Adrenal gland (tissue), 12 donors: ENCODE measurements around the gene ATF6B. TPM values are rescaled to one million over a fixed set of nuclear protein-coding genes. Genes with fewer than 3 reads are reported as not detected.
"Not testable (repeated sequence)": the region's sequence is repeated elsewhere in the genome, so short reads cannot be mapped to it uniquely, and the experiment has no call there.

Experiments used
- DNase-seq, 7 donors: peaks; one replicate each; pipeline ENCODE4 v3.0.0-alpha.2; 2019 to 2020
- H3K27ac ChIP-seq, 5 donors: fragments of 200-600 bp; sonication (generic) in 4 of 5; 1 replicate in 3 of 5; 2 replicates in 2 of 5; pipeline versions ENCODE4 v1.5.1 to v1.8.0; 2016 to 2020; ENCODE audit warnings: mild to moderate bottlenecking in 1 of 5
- H3K27me3 ChIP-seq: fragments of 200-600 bp; 2 replicates; pipeline ENCODE4 v1.8.0; 2021
- H3K36me3 ChIP-seq, 2 donors: fragments of 200-600 bp; replicated peaks in 1 of 2; 1 replicate in 1 of 2; 2 replicates in 1 of 2; pipeline versions ENCODE4 v1.5.1 to v1.8.0; 2018 to 2022
- H3K4me1 ChIP-seq, 2 donors: fragments of 200-600 bp; replicated peaks in 1 of 2; 1 replicate in 1 of 2; 2 replicates in 1 of 2; pipeline versions ENCODE4 v1.5.1 to v1.8.0; 2018 to 2021
- H3K4me3 ChIP-seq, 4 donors: fragments of 200-600 bp; sonication (generic) in 3 of 4; one replicate each; pipeline ENCODE4 v1.5.1; 2016 to 2018
- H3K9me3 ChIP-seq, 3 donors: fragments of 200-600 bp; sonication (generic) in 1 of 3; replicated peaks in 1 of 3; 1 replicate in 2 of 3; 2 replicates in 1 of 3; pipeline versions ENCODE4 v1.5.1 to v1.8.0; 2016 to 2021
- POLR2A ChIP-seq, 2 donors: fragments of 450-650 bp; IDR thresholded peaks; one replicate each; pipeline ENCODE4 v1.6.1; 2017; ENCODE audit warnings: antibody characterized with exemption in 2 of 2, mild to moderate bottlenecking in 2 of 2, moderate library complexity in 1 of 2
- WGBS, 4 donors: extraction: QIAGEN DNeasy Blood & Tissue Kit in 2 of 4; methylation state at CpG; one replicate each; pipeline versions ENCODE4 v1.1.5 to v1.1.7; 2013 to 2017; 5-methylcytosine and 5-hydroxymethylcytosine counted together
- intact Hi-C, 2 donors: fragments of 100-400 bp; cut with DNase I; formaldehyde crosslinking; loops; one replicate each; pipeline versions ENCODE4 v1.14.1 to v1.15.0; 2022 to 2023
- microRNA-seq, 3 donors: library from miRNA; unstranded; fragments of <30 nt; microRNA quantifications; one replicate each; pipeline ENCODE4, GENCODE V29; 2017 to 2020
- polyA plus RNA-seq, 3 donors: library from polyadenylated mRNA; stranded (reverse); fragments of 200-250 nt in 2 of 3; fragments of 350-450 nt in 1 of 3; fragmentation: Illumina TruSeq in 1 of 3; extraction: RNeasy Lipid Tissue Mini Kit (QIAGEN cat#74804) in 1 of 3; gene quantifications; one replicate each; pipeline ENCODE4 v1.2.3, GENCODE V29; 2013 to 2014
- small RNA-seq, 2 donors: library from RNA; depleted of rRNA; stranded (forward); fragments of <200 nt; gene quantifications; one replicate each; pipeline ENCODE3, GENCODE V24; 2016
- total RNA-seq, 9 donors: library from RNA; depleted of rRNA in 4 of 9; stranded (reverse); fragments of >200 nt in 4 of 9; fragments of 120-200 nt in 1 of 9; fragmentation: NEBNext Ultra II Directional in 1 of 9; extraction: Animal tissue kit (Norgen Biotek cat#: 25700) in 1 of 9; gene quantifications; one replicate each; pipeline versions ENCODE4 v1.1.0 to v1.2.4, GENCODE V29; 2013 to 2023
- TF ChIP-seq, protein P1 (sequence below), 6 experiments: fragments of 450-650 bp in 4 of 6; fragments of 200-600 bp in 2 of 6; sonication (generic) in 1 of 6; IDR thresholded peaks; 1 replicate in 5 of 6; 2 replicates in 1 of 6; pipeline versions ENCODE4 v1.5.1 to v1.8.0; 2016 to 2021; ENCODE audit warnings: antibody characterized with exemption in 6 of 6, mild to moderate bottlenecking in 2 of 6, moderate library complexity in 1 of 6
- donor health status: healthy with polysubstance abuse.
- donor health status: Bipolar disorder and iron deficiency.
- donor health status: DM: yes; HTN: yes; CAD: no.
- donor health status: DM: no; HTN: no; CAD: no.
- donor health status: DM: no; HTN: no; CAD: no.
- donor health status: DM: yes; HTN: yes; CAD: no.

ATF6B gene
- total and polyA plus RNA-seq, 12 donors = 17.7 to 136 (median 44.2) TPM

DNA sequence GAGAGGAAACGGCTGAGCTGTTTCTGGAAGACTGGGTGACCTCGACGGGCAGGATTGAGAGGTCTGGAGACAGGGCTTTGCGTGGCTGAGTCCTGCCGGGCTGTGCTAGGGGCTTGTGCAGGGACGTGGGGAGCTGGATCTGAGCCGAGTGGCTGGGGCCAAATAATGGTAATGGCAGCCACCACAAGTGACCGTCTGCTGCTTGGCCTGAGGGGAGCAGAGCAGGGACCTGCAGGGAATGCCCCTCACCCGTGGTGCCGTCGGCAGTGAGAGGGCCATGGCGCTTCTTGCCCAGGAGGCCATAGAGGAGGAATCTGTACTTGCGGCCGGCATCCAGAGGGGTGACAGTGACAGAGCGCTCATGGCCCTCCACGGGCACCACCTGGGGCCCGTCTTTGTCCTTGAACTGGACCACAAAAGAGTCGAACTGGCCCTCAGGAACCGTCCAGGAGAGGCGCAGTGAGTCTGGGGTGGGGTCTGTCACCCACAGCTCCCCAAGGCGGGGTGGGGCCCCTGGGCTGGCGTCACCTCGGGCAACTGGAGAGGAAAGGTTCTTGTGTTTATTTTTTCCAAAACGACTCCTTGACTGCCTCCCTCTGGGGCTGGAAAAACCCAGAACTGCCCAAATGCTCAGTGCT, 58.0 kb downstream of the ATF6B start:
- intact Hi-C loops = no loop called here
- TF ChIP-seq, protein P1, sequence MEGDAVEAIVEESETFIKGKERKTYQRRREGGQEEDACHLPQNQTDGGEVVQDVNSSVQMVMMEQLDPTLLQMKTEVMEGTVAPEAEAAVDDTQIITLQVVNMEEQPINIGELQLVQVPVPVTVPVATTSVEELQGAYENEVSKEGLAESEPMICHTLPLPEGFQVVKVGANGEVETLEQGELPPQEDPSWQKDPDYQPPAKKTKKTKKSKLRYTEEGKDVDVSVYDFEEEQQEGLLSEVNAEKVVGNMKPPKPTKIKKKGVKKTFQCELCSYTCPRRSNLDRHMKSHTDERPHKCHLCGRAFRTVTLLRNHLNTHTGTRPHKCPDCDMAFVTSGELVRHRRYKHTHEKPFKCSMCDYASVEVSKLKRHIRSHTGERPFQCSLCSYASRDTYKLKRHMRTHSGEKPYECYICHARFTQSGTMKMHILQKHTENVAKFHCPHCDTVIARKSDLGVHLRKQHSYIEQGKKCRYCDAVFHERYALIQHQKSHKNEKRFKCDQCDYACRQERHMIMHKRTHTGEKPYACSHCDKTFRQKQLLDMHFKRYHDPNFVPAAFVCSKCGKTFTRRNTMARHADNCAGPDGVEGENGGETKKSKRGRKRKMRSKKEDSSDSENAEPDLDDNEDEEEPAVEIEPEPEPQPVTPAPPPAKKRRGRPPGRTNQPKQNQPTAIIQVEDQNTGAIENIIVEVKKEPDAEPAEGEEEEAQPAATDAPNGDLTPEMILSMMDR (IDR thresholded peaks at IDR 0.05) = no peak
- TF ChIP-seq POLR2A (IDR thresholded peaks at IDR 0.05) = no peak
- Histone ChIP-seq H3K36me3 (no peaks in the 10 kb centered on the region), H3K27me3 (no peaks in the 10 kb centered on the region), H3K9me3 (no peaks in the 10 kb centered on the region), H3K27ac (peak overlapping the region in 1 of 5 donors; percentile 63), H3K4me3 (no peak overlapping the region), H3K4me1 (no peaks in the 10 kb centered on the region)
- DNase-seq = no peak
- WGBS, 4 donors = 77 to 90% (median 83%) methylated on average over 15 to 24 of the region's 24 CpGs

DNA sequence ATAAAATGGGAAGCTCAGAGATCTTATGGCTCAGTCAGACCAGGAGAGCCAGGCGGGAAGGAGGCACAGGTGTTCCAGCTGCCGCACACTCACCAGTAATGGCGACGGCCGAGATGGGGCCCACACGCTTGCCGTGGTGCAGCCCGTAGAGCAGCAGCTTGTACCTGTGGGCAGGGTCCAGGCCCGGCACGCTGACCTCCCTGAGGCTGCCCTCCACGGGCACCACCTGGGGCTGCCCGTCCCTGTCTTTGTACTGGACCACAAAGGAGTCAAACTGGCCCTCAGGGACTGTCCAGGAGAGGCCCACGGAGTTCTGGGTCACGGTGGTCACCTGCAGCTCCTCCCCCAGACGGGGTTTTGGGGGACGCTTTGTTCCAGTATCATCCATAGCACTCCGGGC, 58.6 kb downstream of the ATF6B start:
- Histone ChIP-seq H3K9me3 (no peaks in the 10 kb centered on the region), H3K4me3 (no peak overlapping the region), H3K36me3 (no peaks in the 10 kb centered on the region), H3K27me3 (no peaks in the 10 kb centered on the region), H3K4me1 (no peaks in the 10 kb centered on the region), H3K27ac (no peak overlapping the region)
- TF ChIP-seq, protein P1 (IDR thresholded peaks at IDR 0.05) = no peak
- TF ChIP-seq POLR2A (IDR thresholded peaks at IDR 0.05) = no peak
- DNase-seq = no peak
- intact Hi-C loops = no loop called here
- 91 to 93% (median 92%) methylated on average over 14 to 17 of the region's 17 CpGs for WGBS, 4 donors

DNA sequence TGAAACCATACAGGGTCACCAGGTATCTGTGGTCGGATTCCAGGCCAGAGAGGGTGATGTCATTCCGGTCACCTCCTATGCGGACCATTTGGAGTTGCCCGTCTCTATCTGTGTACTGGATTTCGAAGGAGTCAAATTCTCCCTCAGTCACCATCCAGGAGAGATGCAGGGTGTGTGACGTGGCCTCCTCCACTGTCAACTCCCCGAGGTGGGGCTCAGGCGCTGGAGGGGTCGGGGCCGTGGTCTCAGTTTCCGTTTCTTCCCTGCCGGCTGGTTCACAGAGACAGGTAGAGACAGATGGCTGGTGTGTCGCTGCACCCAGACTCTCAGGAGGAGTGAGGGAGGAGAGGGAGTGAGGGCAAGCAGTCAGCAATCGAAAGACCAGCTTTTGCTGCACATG, 59.2 kb downstream of the ATF6B start:
- H3K4me3 ChIP-seq = no peak overlapping the region
- H3K9me3 ChIP-seq = no peaks in the 10 kb centered on the region
- no peak overlapping the region for H3K27ac ChIP-seq
- no peaks in the 10 kb centered on the region for H3K4me1 ChIP-seq
- 88 to 91% (median 90%) methylated on average over 12 to 14 of the region's 14 CpGs for WGBS, 4 donors
- DNase-seq = no peak
- H3K27me3 ChIP-seq = no peaks in the 10 kb centered on the region
- intact Hi-C loops = no loop called here
- TF ChIP-seq, protein P1 (IDR thresholded peaks at IDR 0.05) = no peak
- TF ChIP-seq POLR2A (IDR thresholded peaks at IDR 0.05) = no peak
- no peaks in the 10 kb centered on the region for H3K36me3 ChIP-seq

DNA sequence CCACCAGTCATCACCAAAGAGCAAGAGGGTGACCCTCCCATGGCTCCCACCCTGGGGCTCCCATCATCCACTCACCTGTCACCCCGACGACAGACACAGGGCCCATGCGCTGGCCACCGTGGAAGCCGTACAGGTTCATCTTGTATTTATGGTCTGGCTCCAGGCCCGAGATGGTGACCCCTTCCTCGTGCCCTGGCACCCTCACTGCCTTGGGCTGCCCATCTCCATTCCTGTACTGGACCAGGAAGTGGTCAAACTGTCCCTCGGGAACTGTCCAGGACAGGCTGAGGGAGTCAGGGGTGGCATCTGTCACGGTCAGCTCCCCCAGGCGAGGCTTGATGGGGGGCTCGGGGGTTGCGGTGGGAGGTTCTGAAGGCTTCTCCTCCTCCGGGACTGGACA, 59.7 kb downstream of the ATF6B start:
- 88 to 90% (median 89%) methylated on average over 8 to 13 of the region's 13 CpGs for WGBS, 4 donors
- H3K36me3 ChIP-seq, DNase-seq, H3K4me1 ChIP-seq, intact Hi-C loops, H3K27ac ChIP-seq, H3K4me3 ChIP-seq, H3K27me3 ChIP-seq, H3K9me3 ChIP-seq: not testable (repeated sequence)

DNA sequence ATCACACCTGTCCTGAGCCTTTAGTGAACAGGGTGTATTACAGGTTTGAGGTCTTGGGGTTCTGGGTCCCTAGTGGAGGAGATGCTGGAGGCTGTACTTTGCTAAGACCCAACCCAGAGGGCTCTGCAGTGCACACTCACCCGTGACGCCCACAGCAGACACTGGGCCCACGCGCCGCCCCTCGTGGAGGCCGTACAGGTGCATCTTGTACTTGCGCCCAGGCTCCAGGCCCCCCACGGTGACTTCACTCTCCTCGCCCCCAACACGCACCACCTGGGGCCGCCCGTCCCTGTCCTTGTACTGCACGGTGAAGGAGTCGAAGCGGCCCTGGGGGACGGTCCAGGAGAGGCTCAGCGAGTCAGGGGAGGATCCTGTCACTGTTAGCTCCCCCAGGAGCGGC, 60.5 kb downstream of the ATF6B start:
- 85 to 96% (median 90%) methylated on average over 9 to 19 of the region's 19 CpGs for WGBS, 4 donors
- H3K36me3 ChIP-seq, intact Hi-C loops, H3K27me3 ChIP-seq, H3K9me3 ChIP-seq, H3K27ac ChIP-seq, DNase-seq, H3K4me1 ChIP-seq, H3K4me3 ChIP-seq: not testable (repeated sequence)

Small RNAs within 50 kb of the gene (microRNA-seq; reads per million reads assigned to microRNA genes)
- 3.4 to 4.0 (median 4.0) reads per million in 3 donors for gene MIR6721

Small RNAs within 50 kb of the gene (small RNA-seq; reads per million reads assigned to genes)
- gene RNA5SP206 = 0 reads per million in 2 donors

Other genes starting within 250 kb of the ATF6B start
- gene SLC44A4, start 249.2 kb downstream of the ATF6B start, total RNA-seq = 10 to 100 TPM in 7 of 9 donors, 1 to 10 TPM in 2; 1.2 to 30.1 (median 16.4) TPM
- 1 to 10 TPM; 4.7 to 7.7 (median 5.1) TPM for gene SLC44A4, start 249.2 kb downstream of the ATF6B start, polyA plus RNA-seq
- 10 to 100 TPM; 22.5 to 67.6 (median 43.1) TPM for gene EHMT2, start 230.5 kb downstream of the ATF6B start, total RNA-seq
- gene EHMT2, start 230.5 kb downstream of the ATF6B start, polyA plus RNA-seq = 100 to 1,000 TPM in 1 of 3 donors, 10 to 100 TPM in 2; 16.8 to 107 (median 59.4) TPM
- gene ZBTB12, start 226.2 kb downstream of the ATF6B start, total RNA-seq = 10 to 100 TPM in 1 of 9 donors, 1 to 10 TPM in 6, under 1 TPM in 2; 0.69 to 14.5 (median 3.3) TPM
- 1 to 10 TPM; 1.7 to 4.8 (median 2.6) TPM for gene ZBTB12, start 226.2 kb downstream of the ATF6B start, polyA plus RNA-seq
- gene C2, start 200.5 kb downstream of the ATF6B start, total RNA-seq = 100 to 1,000 TPM in 1 of 9 donors, 10 to 100 TPM in 7, 1 to 10 TPM in 1; 4.6 to 107 (median 38.8) TPM
- gene C2, start 200.5 kb downstream of the ATF6B start, polyA plus RNA-seq = 10 to 100 TPM; 13.3 to 25.0 (median 19.0) TPM
- gene CFB, start 182.2 kb downstream of the ATF6B start, total RNA-seq = 100 to 1,000 TPM in 2 of 9 donors, 10 to 100 TPM in 6, under 1 TPM in 1; 0.78 to 166 (median 23.2) TPM
- gene CFB, start 182.2 kb downstream of the ATF6B start, polyA plus RNA-seq = 10 to 100 TPM; 10.2 to 76.4 (median 60.6) TPM
- 100 to 1,000 TPM in 3 of 9 donors, 10 to 100 TPM in 6; 64.4 to 107 (median 94.5) TPM for gene NELFE, start 169.3 kb downstream of the ATF6B start, total RNA-seq
- gene NELFE, start 169.3 kb downstream of the ATF6B start, polyA plus RNA-seq = 100 to 1,000 TPM in 2 of 3 donors, 10 to 100 TPM in 1; 89.9 to 117 (median 106) TPM
- 100 to 1,000 TPM in 4 of 9 donors, 10 to 100 TPM in 5; 29.9 to 231 (median 80.4) TPM for gene SKIC2, start 169.1 kb downstream of the ATF6B start, total RNA-seq
- gene SKIC2, start 169.1 kb downstream of the ATF6B start, polyA plus RNA-seq = 100 to 1,000 TPM in 2 of 3 donors, 10 to 100 TPM in 1; 38.8 to 330 (median 243) TPM
- gene DXO, start 156.1 kb downstream of the ATF6B start, total RNA-seq = 10 to 100 TPM; 19.9 to 57.1 (median 44.6) TPM
- gene DXO, start 156.1 kb downstream of the ATF6B start, polyA plus RNA-seq = 100 to 1,000 TPM in 1 of 3 donors, 10 to 100 TPM in 2; 38.7 to 102 (median 83.7) TPM
- 1,000 to 10,000 TPM in 6 of 9 donors, 100 to 1,000 TPM in 3; 547 to 2,285 (median 1,171) TPM for gene C4A, start 146.2 kb downstream of the ATF6B start, total RNA-seq
- gene C4A, start 146.2 kb downstream of the ATF6B start, polyA plus RNA-seq = 1,000 to 10,000 TPM in 1 of 3 donors, 100 to 1,000 TPM in 2; 212 to 1,408 (median 665) TPM
- 1,000 to 10,000 TPM in 7 of 9 donors, 100 to 1,000 TPM in 2; 948 to 5,092 (median 1,365) TPM for gene C4B, start 113.5 kb downstream of the ATF6B start, total RNA-seq
- gene C4B, start 113.5 kb downstream of the ATF6B start, polyA plus RNA-seq = 1,000 to 10,000 TPM in 1 of 3 donors, 100 to 1,000 TPM in 2; 236 to 1,852 (median 796) TPM
- 1,000 to 10,000 TPM in 8 of 9 donors, 100 to 1,000 TPM in 1; 780 to 6,352 (median 2,415) TPM for gene CYP21A2, start 89.8 kb downstream of the ATF6B start, total RNA-seq
- gene CYP21A2, start 89.8 kb downstream of the ATF6B start, polyA plus RNA-seq = 1,000 to 10,000 TPM in 2 of 3 donors, 100 to 1,000 TPM in 1; 528 to 4,039 (median 2,532) TPM
- gene TNXB, start 18.9 kb downstream of the ATF6B start, total RNA-seq = 100 to 1,000 TPM; 105 to 403 (median 213) TPM
- 100 to 1,000 TPM in 2 of 3 donors, 10 to 100 TPM in 1; 19.6 to 506 (median 248) TPM for gene TNXB, start 18.9 kb downstream of the ATF6B start, polyA plus RNA-seq
- 1 to 10 TPM; 1.6 to 8.9 (median 5.9) TPM for gene FKBPL, start 2.0 kb upstream of the ATF6B start, total RNA-seq
- 1 to 10 TPM; 4.9 to 6.1 (median 6.0) TPM for gene FKBPL, start 2.0 kb upstream of the ATF6B start, polyA plus RNA-seq
- 1 to 10 TPM in 6 of 9 donors, under 1 TPM in 2, not detected in 1; 0.22 to 4.8 (median 2.0) TPM for gene PRRT1, start 23.7 kb upstream of the ATF6B start, total RNA-seq
- gene PRRT1, start 23.7 kb upstream of the ATF6B start, polyA plus RNA-seq = 10 to 100 TPM in 2 of 3 donors, 1 to 10 TPM in 1; 1.6 to 26.0 (median 14.7) TPM
- 10 to 100 TPM; 10.4 to 33.6 (median 30.1) TPM for gene PPT2, start 25.9 kb upstream of the ATF6B start, total RNA-seq
- 10 to 100 TPM; 15.8 to 19.9 (median 16.5) TPM for gene PPT2, start 25.9 kb upstream of the ATF6B start, polyA plus RNA-seq
- gene EGFL8, start 36.3 kb upstream of the ATF6B start, total RNA-seq = 10 to 100 TPM in 3 of 9 donors, 1 to 10 TPM in 6; 1.3 to 22.1 (median 8.7) TPM
- gene EGFL8, start 36.3 kb upstream of the ATF6B start, polyA plus RNA-seq = 100 to 1,000 TPM in 1 of 3 donors, 10 to 100 TPM in 1, 1 to 10 TPM in 1; 4.6 to 103 (median 54.4) TPM
- 10 to 100 TPM; 51.9 to 91.9 (median 66.9) TPM for gene AGPAT1, start 47.8 kb upstream of the ATF6B start, total RNA-seq
- gene AGPAT1, start 47.8 kb upstream of the ATF6B start, polyA plus RNA-seq = 10 to 100 TPM; 63.5 to 75.8 (median 70.1) TPM
- 100 to 1,000 TPM in 7 of 9 donors, 10 to 100 TPM in 2; 90.6 to 146 (median 115) TPM for gene RNF5, start 50.2 kb upstream of the ATF6B start, total RNA-seq
- 100 to 1,000 TPM in 1 of 3 donors, 10 to 100 TPM in 2; 47.2 to 120 (median 93.2) TPM for gene RNF5, start 50.2 kb upstream of the ATF6B start, polyA plus RNA-seq
- 1 to 10 TPM in 8 of 9 donors, not detected in 1; 1.4 to 9.7 (median 3.1) TPM for gene AGER, start 56.0 kb upstream of the ATF6B start, total RNA-seq
- 10 to 100 TPM in 2 of 3 donors, 1 to 10 TPM in 1; 1.7 to 63.9 (median 18.1) TPM for gene AGER, start 56.0 kb upstream of the ATF6B start, polyA plus RNA-seq
- 100 to 1,000 TPM in 1 of 9 donors, 10 to 100 TPM in 8; 34.4 to 109 (median 53.3) TPM for gene PBX2, start 62.0 kb upstream of the ATF6B start, total RNA-seq
- 100 to 1,000 TPM in 1 of 3 donors, 10 to 100 TPM in 2; 46.6 to 211 (median 85.1) TPM for gene PBX2, start 62.0 kb upstream of the ATF6B start, polyA plus RNA-seq
- gene GPSM3, start 64.4 kb upstream of the ATF6B start, total RNA-seq = 10 to 100 TPM in 8 of 9 donors, 1 to 10 TPM in 1; 3.8 to 40.3 (median 17.6) TPM
- gene GPSM3, start 64.4 kb upstream of the ATF6B start, polyA plus RNA-seq = 10 to 100 TPM in 2 of 3 donors, 1 to 10 TPM in 1; 4.8 to 32.2 (median 15.9) TPM
- 10 to 100 TPM in 8 of 9 donors, 1 to 10 TPM in 1; 7.1 to 34.4 (median 17.6) TPM for gene NOTCH4, start 95.8 kb upstream of the ATF6B start, total RNA-seq
- 100 to 1,000 TPM in 1 of 3 donors, 10 to 100 TPM in 1, 1 to 10 TPM in 1; 9.1 to 136 (median 54.2) TPM for gene NOTCH4, start 95.8 kb upstream of the ATF6B start, polyA plus RNA-seq
- not detected for gene TSBP1, start 243.7 kb upstream of the ATF6B start, total RNA-seq
- not detected for gene TSBP1, start 243.7 kb upstream of the ATF6B start, polyA plus RNA-seq